K562 (cell line): ENCODE data around the gene SCNN1B.

Experiments used
- EZH2 ChIP-seq: IDR thresholded peaks from 2 replicates; pipeline ENCODE4 v1.6.1; 2012; ENCODE audit warnings: low read depth, mild to moderate bottlenecking, inconsistent platforms, low read length, borderline replicate concordance
- MEIS2 ChIP-seq: fragments of 450-650 bp; IDR thresholded peaks from 2 replicates; pipeline ENCODE4 v1.6.1; 2014; ENCODE audit warnings: mild to moderate bottlenecking; ENCODE audit not compliant: partially characterized antibody
- POLR2A ChIP-seq: fragments of 450-650 bp; conservative IDR thresholded peaks from 2 replicates; pipeline ENCODE4 v1.6.1; 2016
- POLR3A ChIP-seq: IDR thresholded peaks from 2 replicates; pipeline ENCODE4 v1.6.1; 2011; ENCODE audit warnings: borderline replicate concordance, mild to moderate bottlenecking, moderate library complexity; ENCODE audit not compliant: insufficient read length, insufficient read depth; ENCODE audit errors: extremely low read depth

GRCh38 chr16:23317751-23318150 is 15.6 kb downstream of the SCNN1B start:
- TF ChIP-seq MEIS2 (no peak), POLR2A (no peak), POLR3A (no peak), EZH2 (no peak)
